HG02973 (cell line): ENCODE data around the gene SLC6A12.
"Not testable (repeated sequence)": the region's sequence is repeated elsewhere in the genome, so short reads cannot be mapped to it uniquely, and the experiment has no call there.

Experiments used
- ATAC-seq: cut with Tn5 transposase; IDR thresholded peaks from one replicate; pipeline ENCODE4 v1.9.1; 2021; ENCODE audit warnings: moderate library complexity; ENCODE audit not compliant: unreplicated experiment

The SLC6A12 gene

DNA sequence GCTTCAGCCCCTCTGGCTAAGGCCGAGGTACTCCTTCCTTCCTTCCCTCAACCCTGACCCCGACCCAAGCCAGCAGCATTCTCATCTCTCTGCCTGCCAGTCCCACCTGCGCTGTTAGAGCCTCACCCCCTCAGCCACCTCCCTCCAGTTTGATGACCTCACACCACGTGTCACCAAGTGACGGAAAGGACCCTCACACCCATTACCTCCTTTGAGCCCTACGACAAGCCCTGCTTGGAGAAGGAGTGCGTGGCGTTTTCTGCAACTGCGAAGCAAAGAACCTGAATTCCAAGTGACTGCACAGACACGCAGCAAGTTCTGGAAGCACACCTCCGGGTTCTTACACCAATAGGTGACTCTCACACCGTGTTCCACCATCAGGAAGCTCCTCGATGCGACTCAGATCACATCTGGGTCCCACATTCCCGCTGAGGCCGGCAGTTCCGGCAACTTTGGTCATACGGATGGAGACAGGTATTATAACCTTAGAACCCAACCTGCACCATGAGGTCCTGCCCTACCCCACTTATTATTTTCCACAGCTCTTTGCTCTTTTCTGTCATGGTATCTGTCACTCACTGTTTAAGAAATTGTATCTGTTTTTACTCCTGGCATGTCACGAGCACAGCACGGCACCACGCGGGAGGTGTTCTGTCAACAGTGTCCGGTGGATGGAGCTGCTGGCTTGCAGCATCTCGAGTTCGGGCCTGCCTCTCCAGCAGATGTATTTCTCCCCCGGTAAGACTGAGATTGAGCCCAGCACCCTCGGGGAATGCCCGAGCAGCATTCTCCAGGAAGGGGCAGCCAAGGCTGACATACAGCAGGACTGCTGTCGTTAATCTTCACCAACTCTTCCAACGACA, 5.0 kb upstream of the SLC6A12 start:
- ATAC-seq, result no peak

DNA sequence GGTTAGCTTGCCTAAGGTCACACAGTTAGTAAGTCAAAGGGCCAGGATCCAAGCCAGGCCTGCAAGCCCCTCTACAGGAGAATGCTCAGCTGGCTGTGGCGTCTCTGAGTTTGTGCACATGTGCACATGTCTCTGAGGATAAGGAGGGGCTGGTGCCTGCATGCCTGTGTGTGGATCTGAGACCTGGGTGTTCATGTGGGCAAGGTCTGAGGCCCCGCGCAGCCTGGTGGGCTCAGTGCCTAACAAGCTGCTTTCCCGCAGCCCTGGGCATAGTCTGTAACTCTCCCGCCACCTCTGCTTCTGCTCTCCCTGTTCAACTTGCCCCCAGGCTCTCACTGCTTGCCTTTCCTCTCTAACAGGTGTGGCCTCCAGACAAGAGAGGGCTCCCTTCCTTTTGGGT, 4.3 kb upstream of the SLC6A12 start:
- no peak for ATAC-seq

DNA sequence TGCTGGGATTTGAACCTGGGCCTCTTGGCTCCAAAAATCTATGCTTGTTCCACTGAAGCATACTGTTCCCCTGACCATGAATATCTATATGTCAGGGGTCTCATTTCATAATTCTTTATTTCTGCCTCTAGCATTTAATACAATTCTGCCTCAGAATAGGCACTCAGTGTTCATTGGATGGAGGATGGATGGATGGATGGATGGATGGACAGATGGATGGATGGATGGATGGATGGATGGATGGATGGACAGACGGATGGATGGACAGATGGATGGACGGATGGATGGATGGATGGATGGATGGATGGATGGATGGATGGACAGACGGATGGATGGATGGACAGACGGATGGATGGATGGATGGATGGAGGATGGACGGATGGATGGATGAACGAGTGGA, 3.1 kb upstream of the SLC6A12 start:
- ATAC-seq, result not testable (repeated sequence)

DNA sequence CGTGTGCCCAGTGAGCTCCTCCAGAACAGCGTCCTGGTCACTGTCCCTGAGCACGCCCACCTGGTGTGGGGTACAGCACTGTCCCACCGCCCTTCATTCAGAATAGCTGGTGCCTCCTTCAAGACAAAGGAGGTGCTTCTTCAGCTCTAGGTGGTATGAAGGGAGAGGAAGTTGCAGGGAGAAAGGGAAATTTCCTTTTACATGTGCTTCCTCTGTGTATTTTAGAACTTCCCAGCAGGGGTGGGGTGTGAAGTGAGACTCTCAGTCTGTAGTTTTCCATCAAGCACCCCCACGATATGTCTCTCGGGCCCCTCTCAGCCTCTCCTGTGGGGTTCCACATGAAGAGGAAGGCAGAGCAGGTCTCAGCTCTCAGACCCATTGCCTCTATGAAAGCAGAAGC, 1.2 kb upstream of the SLC6A12 start:
- ATAC-seq, result no peak

DNA sequence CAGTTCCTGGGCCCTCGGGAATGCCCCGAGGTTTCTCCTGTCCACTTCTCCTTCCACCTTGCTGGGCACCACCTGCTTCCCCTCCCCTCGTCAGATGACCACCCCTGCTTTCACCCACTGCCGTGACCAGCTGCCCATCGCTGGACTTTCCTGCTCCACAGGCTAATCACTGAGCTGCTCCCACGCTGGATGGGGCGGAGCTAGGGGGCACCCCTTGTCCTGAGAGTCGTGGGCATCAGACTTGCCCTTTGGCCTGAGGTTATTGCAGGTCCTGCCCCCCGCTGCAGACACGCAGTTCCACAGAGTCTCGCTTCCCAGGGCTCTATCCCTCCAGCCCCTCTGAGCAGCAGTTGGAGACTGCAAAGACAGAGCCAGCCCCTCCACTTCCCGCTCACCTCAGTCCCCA, 427 bp downstream of the SLC6A12 start:
- ATAC-seq, result no peak

DNA sequence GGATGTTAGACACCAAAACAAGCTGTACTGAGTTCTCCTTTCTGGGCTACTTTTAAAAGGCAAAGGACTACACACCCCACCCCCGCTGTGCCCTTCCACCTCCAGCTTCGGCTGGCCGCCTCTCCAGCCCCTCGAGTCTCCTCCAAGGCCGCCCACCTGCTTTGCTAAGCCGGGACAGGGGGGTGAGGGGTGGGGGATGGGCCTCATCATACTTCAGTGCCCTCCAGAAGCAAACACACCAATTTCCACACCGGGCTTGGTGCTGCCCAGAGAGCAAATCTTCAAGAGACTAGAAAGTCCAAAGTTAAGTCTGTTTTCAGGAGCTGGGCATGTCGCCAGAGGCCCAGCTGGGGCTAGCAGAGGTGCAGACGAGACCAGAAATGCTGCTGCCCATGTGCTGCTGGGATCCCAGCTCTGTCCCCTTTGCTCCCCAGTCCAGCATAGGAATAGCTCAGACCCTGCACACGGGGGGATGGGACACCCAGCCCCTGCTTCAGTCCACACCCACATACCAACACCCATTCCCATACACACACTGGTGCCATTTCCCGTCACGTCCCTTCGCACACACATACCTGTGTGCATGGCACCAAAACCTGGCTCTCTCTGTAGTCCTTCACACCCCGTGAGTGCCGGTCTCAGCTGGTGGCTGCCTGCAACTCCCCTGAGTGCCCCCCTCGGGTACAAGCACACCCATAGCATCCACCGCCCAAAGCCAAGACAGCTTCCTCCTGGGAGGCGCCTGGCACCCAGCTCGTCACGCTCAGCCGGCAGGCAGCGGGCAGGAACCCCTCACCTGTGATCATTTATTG, 1.0 kb downstream of the SLC6A12 start:
- no peak for ATAC-seq

DNA sequence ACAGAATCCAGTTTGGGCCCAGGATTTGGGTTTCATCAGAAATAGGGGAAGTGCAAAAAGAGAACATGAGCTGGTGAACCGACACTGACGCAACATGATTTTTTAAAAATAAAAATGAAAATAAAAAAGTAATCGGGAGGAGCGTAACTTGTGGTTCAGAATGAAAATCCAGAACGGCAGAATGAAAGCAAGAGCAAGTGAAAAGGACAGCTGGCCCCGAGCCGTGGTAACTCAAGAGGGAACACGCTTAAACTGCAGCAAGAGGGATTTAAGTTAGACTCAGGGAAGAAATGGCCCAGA, 1.6 kb downstream of the SLC6A12 start:
- no peak for ATAC-seq

DNA sequence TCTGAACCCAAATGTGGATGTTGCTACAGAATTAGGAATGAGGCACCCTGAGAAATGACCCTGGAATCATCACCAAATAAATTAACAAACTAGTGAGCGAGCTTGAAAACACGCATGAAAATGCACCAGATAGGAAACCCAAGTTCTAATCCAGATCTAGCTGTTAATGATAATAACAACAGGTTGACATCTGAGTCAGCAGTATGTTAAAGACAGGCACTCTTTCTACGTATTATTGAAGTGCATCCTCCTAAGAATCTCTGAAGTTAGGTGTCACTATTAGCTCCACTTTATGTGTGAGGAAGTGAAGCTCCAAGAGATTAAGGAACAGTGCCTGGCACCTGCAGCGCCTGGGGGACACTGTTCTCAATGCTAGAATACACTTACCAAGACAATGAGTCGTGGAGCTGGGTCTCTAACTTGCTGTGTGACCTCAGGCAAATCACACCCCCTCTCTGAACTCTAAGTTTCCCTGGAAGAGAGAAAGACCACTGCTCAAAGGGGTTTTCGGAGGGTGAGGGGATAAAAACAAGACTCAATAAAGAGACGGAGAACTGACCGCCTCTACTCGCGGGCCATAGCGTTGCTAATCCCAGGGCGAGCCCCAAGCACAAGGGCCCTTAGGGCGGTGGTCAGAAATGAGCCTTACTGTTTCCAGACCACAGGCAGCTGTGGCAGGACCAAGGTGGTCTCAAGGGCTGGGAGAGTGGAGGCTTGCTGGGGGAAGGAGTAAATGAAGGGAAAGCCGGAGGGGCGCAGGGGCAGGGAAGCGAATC, 2.1 kb downstream of the SLC6A12 start:
- ATAC-seq, result no peak

DNA sequence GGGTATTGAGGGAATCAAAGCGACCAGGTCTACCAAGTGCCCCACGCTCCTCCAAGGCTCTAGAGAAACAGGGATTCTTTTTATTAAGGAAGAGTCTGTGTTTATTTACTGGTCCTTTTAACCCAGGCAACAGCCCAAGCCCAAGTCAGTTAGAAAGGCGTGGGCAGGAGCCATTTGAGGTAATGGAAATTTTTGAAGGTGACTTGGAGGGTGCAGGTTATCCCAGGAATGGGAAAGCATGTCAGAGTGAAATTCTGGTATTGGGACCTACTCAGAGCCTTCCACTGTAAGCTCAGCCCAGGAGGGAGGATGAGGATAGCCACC, 2.9 kb downstream of the SLC6A12 start:
- ATAC-seq, result no peak

DNA sequence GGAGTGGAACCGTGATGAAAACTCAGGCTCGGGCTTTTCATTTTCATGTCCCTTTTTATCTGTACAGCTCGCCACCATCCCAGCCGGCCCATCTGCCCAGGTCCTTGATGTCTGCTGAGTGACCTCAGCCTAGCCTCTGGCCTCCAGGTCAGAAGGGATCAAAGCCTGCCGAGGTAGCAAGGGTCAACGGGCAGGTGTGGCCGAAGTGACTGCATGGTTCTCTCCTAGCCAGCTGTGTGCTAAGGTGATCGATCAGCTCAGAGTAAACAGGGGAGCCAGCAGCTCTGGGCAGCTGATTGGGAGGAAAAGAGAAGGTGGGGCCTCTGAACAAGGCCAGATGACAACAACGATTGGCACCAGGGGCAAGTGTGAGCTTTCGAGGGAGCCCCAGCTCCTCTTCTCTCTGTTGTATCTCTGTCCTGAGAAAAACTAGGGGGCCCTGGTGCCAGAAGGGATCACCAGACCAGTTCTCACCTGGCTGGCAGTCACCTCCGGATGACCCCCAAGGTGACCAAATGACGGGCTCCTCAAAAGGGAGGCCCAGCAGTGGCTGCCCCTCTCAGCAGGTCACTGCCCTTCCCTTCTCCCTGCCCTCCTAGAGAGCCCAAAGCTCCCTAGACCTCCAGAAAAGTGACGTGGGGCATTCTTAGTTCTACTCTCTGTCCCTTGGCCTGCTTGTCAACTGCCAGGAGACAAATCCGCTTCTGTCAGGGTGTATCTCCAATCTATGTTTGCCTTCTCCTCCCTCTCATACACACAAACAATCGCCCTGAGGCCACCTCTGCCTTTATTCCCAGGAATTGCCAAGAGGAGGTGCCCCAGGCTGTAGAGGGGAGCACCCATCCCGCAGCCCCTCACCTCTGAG, 3.4 kb downstream of the SLC6A12 start:
- ATAC-seq, result no peak

DNA sequence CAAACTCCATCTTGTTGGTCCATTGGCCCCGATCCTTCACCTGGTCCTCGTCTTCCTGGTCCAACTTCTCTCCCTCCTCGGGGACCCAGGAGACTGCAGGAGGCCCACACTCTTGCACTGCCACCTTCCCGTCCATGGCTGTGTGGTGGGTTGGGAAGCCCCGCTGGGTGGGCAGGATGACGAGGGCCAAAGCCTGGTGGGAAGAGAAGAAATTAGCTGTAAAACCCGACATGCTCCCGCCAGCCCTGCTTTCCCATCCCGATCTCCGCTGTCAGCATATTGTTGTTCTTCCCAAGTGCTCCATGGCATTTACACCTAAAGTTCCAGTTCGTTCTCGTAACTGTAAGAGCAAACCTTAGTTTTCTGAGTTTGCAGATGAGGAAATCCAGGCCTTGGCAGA, 4.1 kb downstream of the SLC6A12 start:
- no peak for ATAC-seq

DNA sequence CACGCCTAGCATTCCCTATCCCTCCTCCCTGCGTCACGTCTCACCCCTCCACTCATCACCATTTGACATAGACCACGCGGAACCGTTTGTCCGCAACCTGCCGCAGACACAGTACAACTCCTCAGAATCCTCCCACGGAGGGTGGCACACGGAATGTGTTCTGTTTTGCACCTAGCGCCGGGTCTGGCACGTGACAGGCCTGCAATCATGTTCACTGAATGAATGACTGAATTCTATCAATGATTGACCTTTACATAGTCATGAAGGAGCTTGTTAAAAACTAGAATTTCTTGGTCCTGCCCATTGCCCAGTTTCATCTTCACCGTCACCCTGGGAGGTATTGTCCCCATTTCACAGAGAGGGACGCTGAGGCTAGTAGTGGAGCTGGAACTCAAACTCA, 4.7 kb downstream of the SLC6A12 start:
- ATAC-seq, result no peak

DNA sequence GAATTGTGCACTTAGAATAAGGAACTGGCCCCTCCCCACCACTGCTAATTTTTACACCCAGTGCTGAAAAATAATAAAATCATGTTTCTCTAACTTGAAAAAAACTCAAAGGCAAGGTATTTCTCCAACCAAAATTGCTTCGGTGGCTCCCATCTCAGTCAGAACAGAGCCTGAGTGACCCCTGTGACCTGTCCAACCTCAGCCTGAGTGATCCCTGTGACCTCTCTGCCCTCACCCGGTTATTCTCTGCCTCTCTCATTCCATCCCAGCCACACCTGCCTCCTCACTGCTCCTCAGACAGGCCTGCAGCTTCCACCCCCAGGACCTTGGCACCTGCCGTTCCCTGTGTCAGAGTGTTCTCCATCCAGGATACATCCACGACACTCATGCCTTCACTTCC, 5.1 kb downstream of the SLC6A12 start:
- ATAC-seq, result no peak

DNA sequence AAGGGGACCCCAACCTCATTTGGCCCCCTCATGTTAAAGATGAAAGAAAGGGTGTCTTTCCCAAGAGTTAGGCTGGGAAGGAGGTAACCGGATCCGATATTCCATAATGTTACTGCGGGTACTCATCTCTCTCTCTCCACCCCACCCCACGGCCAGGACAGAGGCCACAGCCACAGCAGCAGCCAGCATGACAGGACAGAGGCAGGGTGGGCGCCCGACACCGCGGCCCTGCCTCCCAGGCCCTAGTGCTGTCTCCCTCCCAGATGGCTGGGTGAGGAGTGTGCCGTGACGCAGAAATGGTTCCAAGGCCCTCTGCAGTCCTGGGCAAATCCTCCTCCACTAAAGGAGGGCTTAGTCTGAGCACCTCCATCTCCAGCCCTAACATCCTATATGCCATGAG, 6.2 kb downstream of the SLC6A12 start:
- ATAC-seq, result no peak

DNA sequence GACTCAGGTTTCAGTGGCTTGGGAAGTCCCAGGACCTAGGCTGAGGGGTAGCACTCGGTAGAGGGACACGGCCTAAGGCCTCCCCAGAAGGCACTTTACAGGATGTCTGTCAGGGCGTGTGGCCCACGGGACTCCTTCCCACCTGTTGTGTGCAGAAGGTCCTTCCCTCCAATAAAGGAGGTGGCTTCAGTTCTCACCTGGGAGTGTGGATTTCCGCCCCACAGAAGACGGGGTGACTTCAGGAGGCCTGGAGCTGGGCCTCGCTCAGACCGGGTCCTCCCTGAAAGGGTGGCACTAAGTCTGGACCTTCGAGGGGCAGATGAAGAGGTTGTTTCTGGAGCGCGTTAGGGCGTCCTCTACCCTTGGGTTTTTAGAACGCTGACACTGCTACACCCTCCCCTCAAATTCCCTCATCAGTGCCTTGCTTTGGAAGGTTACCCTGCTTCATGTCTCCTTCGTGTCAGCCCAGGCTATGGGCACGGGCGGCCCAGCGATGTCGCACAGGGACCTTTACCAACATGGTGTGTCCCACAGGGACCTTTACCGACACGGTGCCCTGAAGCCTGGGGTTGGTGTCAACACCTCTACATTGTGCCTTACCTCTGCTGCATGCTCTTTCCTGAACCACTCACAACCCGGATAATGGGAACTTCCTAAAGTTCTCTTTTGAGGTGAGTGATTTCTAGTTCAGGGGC, 7.1 kb downstream of the SLC6A12 start:
- ATAC-seq, result no peak

DNA sequence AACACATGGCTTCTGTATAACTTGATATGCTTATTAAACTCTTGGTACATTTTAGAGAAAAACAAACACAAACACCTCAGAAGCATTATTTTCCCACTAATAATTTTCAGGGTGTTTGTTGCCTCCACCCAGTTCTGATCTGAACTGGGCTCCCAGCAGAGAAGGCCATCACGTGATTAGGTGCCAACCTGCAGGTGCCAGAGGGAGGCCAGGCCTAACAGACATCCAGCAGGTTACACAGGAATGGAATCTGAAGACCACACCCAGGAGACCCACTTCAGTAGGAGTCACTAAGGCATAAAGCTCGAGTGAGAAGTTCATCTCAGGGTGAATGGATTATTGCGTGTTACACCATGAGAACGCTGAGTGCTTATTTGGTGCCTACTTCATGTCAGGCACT, 8.9 kb downstream of the SLC6A12 start:
- ATAC-seq, result no peak

DNA sequence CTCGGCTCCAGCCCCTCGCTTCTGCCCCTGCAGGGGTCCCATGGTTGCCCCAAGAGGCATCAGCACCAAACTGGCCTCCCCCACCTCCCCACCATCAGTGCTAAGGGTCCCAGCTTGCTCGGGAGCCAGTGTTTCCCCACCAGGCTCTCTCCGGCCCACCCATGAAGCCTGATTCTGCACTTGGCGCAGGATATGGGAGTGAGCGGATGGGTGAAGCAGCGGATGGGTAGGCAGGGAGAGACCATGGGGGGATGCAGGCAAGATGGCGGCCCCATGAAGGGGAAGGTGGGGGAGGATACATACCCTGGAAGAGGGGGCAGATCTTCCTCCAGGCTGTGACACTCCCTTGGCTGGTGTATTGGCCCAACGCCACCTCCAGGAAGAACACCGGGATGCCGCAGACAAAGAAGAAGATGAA, 9.7 kb downstream of the SLC6A12 start:
- no peak for ATAC-seq

DNA sequence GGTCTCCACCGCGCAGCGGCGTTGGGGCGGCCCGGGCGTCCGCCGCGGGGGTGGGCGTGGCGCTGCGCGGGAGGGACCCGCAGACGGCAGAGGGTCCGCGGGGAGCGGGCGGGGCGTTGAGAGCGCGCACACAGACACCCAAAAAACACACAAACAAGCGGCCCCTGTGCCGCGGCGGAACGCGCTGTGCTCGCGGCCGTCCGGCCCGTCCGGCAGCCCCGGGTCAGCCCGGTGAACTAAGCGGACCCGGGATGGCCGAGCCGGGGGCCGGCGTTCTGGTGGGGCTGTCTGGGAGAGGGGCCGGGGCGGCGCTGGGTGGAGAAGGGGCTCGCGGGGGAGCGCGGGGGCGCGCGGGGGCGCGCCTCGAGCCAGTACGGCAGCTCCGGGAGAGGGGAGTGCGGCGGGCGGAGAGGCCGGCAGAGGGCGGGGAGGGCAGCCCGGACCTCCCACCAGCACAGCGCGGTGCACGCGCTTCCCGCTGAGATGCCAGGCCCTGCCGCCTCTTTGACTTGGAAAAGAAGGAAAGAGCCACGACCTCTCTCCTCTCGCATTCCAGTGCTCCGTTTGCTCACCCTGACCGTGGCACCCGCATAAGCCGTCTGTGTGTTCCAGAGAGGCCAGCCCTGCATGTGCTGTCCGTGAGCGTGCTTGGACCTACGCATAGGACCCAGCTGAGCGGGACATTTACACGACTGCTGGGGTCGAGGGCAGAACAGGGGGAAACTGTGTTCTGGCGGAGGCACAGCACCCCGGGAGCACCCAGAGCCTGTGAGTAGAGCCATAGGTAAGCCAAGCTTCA, 10.3 kb downstream of the SLC6A12 start:
- no peak for ATAC-seq

DNA sequence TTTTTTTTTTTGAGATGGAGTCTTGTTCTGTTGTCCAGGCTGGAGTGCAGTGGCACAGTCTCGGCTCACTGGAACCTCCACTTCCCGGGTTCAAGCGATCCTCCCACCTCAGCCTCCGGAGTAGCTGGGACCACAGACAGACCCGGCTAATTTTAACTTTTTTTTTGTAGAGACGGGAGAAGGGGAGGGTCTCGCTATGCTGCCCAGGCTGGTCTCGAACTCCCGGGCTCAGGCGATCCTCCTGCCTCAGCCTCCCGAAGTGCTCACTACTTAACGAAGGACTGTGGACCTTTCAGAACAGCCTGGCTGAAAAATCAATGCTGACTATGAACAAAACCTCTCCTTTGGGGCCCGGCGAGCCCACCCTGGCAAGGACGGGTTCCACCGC, 10.9 kb downstream of the SLC6A12 start:
- no peak for ATAC-seq
